ENCODE data around the gene DCAF7.

DCAF7 gene

DNA sequence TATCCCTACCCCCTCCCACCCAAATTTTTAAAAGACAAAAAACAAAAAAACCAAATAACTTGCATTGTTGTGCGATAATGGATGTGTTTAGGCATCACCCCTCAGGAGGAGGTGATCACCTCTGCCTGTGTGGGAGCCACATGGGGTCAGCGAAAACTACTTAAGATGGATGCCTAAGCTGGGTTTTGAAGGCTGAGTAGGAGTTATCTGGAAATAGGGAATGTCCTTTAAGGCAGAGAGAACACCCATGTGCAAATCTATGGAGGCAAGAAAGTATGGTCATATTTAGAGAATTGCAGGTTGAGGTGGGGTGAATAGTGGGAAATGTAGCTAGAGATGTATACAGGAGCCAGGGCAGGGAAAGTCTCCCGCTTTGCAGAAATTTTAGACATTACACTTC is 44.9 kb downstream of the DCAF7 start:
- DNase-seq = no peak

DNA sequence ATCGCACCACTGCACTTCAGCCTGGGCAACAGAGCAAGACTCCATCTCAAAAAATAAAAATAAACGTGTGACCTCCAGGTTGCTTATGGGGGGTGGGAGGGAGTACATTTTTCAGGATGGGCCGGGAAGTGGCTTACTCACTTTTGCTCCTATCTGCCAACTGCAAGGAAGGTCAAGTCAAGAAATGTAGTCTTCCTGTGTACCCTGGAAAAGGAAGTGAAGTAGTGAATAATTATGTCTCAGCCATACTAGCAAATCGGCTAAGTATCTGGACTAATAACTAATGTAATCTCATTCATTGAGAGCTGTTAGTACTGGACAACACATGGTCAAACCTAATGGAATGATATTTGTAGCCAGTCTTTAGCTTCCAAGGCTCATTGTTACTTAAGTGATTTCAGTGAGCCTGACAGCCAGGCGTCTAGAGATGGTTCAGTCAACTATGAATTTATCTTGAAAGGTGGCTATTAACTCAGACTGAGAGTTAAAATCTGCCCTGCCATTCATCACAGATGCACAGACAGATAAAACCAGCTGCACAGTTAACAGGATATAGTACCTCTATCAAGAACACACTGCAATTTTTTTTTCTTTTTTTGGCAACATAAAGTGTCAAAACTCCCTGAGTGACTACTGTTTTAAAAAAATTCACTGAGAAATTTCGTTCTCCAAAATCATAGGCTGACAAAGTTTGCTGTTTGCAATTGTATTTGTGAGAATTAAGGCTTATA is 46.7 kb downstream of the DCAF7 start:
- DNase-seq = no peak

DNA sequence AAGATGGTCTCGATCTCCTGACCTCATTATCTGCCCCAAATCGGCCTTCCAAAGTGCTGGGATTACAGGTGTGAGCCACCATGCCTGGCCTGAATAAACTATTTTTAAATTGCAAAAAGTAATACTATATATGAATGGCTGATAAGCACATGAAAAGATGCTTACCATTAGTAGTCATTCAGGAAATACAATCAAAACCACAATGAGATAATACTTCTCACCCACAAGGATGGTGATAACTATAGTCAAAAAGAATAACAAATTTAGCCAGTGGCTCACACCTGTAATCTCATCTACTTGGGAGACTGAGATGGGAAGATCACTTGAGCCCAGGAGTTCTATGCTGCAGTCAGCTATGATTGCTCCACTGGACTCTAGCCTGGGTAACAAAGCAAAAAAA is 48.0 kb downstream of the DCAF7 start:
- DNase-seq = no peak

DNA sequence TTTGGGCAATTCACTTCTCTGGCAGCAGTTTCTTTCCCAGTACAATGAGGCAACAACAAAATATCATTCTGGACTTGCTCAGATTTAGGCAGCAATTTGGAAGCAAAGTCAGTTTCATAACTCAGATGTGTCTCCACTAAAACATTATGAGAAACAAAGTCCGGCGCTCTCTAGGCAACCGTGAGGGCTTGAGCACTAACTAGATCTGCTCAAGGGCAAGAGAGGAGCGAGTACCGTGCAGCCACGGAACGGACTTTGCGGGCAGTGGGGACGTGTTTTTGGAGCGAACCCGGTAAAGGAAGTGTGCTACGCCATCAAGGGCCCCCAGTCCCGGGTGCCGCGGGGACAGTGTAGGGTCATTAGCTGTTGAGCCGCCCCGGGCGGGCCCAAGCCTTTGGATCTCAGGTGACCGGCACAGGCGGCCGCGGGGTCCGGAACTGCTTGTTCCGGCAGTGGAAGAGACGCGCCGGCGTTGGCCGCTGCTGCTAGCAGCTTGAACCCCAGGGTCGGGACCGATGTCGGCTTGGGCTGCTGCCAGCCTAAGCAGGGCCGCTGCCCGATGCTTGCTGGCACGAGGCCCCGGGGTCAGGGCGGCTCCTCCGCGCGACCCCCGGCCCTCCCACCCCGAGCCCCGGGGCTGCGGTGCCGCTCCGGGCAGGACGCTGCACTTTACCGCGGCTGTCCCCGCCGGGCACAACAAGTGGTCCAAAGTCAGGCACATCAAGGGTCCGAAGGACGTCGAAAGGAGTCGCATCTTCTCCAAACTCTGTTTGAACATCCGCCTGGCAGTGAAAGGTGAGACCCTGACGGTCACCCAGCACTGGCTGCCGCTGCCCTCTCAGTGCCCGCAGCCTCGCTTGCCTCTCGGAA is 50.5 kb downstream of the DCAF7 start, which contains the start of gene TACO1:
Gene TACO1 (plus strand): TSS at position 327 of the 870 bp plus-strand sequence. CDS start 189 bp downstream, at position 516.
- DNase-seq = peak; percentile 32

DNA sequence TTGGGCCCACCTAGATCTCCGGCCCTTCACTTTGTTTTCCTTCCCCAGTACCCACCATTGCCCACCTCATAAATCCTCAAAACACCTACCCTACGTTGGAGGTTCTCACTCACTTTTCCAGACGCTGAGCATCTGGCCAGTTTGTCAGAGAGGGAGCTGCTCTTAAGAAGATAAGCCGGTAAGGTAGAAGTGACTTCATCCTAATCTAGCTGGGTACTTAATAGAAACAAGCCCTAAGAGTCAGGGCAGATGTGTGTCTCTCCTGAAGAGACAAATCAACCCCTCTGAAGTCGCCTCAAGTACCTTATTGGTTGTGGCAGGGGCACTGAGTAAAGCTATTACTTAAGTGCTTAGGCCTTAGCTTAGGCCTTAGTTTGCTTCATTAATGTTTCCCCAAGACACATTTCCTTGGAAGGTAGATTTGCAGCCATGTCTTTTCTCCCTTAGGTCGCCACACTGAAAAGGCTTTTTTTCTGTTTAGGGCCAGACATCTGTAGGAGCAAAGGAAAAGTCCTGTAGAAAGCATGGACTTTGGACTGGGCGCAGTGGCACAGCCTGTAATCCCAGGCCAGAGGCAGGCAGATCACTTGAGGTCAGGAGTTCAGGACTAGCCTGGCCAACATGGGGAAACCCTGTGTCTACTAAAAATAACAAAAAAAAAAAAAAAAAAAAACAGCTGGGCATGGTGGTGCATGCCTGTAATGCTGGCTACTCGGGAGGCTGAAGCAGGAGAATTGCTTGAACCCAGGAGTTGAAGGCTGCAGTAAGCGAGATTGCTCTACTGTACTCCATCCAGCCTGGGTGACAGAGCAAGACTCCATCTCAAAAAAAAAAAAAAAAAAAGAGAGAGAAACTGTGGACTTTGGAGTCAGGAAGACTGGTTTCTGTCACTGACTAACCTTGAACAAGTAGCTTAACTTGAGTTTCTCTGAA is 51.4 kb downstream of the DCAF7 start:
- no peak for DNase-seq

DNA sequence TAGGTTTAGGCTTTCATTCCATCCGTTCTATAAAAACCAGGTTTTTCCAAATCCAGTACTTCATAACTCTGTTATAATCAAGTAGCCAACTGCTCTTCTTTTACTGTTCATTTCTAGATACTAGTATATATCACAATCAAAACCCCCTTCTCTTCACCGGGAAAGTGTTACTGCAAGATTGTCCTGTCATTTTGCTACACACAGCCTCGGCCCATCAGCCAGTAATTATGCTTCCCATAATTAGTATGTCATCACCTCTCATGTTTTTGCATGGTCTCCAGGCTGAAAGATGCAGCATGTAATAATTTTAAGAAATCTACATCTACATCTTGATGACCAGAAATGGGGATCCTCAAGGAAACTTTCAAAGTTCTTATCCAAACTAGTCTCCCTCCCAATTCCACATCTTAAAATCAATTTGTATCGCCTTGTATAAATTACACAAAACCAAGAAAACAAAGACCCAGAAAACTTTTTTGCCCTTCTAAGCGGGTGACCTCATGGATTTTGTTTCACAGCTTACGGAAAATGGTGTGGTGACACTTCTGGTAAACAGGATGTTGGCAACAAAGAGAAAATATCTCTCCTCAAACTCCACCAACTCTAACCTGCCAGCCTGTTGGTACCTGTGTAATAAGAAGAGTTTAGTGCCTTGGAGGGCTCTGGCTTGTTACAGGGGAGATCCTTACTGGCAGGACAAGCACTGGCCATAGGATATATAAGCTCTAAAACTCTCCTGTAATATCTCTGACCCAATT is 59.7 kb downstream of the DCAF7 start:
- DNase-seq = no peak

DNA sequence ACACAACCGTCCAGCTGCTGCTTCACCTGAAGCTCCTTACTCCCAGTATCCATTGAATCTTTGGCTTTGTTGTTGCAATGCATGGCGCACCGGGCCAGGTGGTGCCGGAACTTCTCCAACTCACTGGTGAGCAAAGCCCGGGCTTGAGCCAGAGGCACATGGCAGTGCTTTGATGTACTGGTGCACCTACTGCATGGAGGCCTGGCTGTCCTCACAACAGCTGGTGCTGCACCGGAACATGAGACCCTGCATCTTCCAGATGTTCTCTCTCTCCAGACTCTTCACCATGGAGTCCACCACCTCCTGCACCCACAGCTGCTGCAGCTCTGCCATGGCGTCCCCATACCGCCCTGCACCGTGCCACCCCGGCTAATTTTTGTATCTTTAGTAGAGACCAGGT is 60.6 kb downstream of the DCAF7 start:
- DNase-seq = no peak

DNA sequence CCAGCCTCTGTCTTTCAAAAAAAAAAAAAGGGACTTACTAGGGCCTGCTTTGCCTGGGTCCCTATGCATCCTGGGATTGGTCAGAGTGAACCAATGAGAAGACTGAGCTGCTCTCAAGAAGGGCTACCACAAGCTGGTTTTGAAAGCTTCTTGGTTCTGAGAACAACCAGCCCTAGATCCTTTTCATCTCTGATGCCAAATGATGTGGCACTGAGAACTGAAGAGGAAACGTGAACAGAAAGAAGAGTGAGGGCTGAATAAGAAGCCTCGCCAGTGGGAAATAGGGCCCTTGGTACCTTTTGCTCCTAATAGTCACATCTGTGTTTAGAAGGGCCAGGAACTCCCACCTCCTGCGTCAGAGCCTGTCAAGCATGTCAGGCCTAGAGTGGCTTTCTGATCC is 61.1 kb downstream of the DCAF7 start:
- no peak for DNase-seq

DNA sequence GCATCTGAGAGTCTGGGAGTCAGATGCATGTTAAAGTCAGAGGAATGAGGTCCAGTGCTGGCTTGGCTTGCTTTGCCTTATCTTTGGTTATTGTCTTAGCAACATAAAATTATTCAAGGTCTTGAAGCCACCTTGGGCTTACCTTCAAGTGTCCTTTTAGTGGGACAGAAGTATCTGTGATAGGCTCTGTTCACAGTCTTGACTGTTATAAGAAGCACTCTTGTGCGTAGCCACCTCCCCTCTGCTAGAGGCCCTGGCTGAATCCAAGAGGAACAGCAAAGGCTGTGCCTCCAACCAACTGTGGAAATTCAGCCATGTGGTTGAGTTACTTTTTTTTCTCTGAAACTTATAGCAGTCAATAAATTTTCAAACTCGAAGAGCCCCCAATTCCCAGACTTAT is 63.4 kb downstream of the DCAF7 start:
- DNase-seq = no peak

DNA sequence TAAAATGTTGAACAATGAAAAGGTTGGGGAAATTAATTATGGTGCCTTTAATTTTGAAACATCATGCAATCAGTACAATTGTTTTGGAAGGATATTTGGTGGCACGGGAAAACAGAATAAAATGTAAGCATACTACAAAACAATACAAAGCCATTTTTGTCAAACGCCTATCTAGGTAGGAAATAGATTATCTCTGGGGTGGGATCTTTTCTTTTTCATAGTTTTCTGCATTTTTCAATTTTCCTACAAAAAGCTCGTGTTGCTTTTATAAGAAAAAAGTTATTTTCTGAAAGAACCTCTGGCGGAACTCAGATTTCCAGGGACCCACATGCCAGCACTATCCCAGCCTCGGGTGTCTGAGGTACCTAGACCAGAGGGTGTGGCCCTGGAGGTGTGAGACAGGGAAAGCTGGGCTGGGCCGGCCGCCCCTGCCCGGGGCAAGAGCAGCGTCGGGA is 71.0 kb downstream of the DCAF7 start:
- no peak for DNase-seq

DNA sequence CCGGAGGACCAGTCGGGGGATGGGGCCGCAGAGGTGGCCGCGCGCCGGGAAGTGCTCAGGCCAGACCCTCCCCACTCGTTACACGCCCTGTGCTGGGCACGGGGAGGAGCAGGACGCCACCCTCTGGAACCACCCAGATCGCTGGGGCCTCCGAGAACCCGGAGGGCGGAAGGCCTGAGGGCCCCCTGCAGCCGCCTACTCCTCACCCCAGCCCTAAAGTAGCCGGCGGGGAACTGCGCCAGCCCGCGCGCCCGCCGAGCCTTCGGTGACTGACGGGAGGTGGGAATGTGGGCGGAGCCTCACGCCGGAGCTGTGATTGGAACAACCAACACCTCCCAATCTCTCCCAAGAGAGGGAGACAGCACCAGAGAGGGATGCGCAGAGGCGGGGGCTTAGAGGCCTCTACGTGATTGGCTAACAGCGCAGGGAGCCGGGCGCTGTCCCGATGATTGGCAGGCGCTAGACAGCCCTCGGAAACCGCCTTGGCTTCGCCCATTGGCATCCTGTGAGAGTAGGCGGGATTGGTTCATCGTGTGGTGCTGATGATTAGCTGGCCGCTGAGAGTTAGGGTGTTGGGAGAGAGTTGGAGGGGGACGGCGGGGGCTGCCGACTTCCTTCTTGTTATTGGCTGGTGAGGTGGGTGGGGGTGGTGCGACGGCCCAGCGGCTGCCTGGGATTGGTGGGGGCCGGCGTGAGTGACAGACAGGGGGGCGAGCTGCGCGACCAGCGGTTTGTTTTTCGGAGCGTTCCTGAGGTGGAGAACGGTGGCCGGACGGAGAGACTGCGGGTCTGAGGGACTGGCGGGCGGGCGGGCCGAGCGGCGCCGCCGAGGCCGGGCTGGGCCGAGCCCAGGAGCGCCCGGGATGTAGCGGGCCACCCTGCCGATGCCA is 71.7 kb downstream of the DCAF7 start, which contains the start of gene MAP3K3:
Gene MAP3K3 (plus strand): TSS at position 734 of the 890 bp plus-strand sequence. CDS start 343 bp downstream, outside the sequence.
- DNase-seq = peak; percentile 99

DNA sequence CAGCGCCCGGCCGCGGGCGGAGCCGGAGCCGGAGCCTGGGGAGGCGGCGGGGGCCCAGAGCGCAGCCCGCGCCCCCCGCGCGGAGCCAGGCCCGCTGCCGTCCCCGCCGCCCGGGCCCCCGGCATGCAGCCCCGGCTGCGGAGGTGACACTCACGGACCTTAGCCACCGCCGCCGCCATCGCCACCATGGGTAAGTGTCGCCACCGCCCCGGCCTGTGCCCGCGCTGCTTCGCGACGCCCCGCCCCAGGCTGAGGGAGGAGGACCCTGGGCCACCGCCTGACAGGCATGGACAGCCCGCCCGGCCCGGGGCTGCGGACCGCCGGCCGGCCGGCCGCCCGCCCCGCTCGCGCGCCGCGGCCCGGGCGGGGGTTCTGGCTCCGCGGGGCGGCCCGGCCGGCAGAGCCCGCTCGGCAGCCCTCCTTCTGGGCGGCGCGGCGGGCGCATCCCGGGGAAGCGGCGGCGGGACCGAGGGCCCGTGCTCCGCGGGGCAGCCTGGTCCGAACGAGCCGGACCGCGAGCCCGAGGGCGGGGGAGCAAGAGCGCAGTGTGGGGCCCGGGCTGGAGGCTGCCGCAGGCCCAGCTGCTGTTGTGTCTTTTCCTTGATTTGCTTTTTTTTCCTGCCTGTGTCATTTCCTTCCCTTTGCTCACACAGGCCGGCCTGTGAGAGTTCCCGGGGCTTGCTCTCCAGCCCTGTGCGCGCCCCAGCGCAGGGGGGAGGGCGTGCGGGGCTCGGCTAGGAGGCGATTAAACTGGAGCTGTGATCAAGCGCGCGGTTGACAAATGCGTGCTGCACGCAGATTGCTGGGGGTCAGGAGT is 72.5 kb downstream of the DCAF7 start:
- no peak for DNase-seq

DNA sequence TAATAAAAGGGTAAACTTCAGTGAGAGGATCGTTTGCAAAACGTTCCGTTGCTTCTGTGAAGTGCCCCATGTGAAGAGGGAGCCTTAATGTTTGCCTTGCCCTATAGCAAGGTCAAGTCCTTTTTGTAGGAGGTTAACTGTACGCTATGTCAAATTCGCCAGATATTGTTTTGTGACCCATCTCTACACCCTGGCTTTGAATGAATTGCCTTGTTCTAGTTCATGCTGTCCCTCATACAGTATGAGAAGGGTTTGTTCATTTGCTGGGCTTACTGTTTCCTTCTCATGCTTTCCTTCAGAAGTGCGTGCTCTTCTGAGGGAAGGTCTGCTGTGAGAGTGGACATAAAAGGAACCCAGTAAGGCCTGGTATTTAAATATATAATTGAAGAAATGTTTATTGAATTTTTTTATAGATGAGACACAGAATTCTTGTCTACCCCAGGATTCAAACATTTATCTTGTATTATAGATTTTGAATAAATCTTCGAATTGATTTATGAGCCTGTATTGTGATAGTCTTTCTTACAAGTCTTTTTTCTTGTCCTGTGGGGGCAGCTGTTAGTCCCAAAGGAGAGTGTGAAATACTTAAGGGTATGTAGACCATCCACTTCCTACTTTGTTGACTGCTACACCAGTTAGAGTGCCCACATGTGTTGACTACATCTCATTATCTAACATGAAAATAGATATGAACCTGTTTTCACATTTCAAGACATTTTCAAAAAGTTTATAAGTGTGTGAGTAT is 73.7 kb downstream of the DCAF7 start:
- no peak for DNase-seq

DNA sequence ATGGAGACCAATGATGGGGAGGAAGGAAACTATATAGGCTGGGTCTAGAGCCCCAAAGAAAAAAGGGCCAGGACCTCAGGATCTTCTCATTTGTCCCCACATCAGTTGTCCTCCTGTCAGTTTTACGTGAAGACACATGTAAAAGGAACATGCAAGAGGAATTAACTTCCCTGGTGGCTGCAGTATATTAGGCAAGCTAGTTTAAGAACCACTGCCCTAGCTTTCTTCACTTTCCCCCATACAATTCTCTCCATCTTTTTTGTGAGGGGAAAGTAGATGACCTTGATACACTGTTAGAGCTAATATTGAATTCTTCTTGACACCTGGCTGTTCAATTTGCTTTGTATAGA is 74.2 kb downstream of the DCAF7 start:
- no peak for DNase-seq

DNA sequence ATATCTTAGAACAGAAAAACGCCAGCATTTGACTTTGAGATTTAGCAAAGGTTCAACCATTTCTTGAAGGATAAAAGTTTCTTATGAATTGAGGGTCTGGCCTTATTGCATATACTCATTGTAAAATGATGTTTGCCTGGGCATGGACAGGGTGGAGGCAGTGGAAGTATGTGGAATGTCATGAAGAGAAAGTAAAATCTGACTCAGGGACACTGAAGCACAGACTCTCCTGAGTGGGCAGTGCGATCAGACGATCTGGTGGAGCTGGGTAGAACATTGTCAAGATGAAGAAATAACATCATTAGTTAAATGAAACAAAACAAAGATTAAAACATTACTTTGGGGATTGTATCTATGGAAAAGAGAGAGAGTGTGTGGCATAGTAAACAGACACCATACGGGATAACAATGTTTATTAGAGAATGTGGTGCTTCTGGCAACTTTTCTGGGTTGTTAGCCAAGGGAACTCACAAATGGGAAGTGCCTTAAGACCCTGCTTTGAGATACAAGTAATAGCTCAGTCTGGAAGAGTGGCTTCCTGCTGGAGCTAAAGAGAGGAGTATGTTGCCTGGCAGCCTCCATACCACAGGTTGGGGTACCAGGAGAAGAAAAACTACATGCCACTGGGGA is 76.4 kb downstream of the DCAF7 start:
- DNase-seq = no peak

DNA sequence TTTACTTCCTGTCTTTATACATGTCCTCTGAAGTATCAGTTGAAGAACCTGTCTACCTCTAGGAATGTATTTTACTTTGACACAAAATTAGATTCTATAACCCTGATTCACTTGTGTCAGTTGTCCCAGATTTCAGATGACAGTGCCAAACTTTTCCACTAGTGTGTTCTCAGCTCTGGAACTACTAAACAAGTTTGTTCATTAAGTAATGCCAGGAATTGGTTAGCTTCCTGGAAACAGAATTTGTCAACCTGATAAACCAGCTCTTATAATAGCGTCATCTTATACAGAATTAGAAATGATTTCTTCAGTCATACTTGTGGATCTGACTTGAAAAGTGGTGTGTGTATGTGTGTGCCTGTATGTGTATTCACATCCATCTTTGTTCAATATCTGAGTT is 79.3 kb downstream of the DCAF7 start:
- DNase-seq = no peak

DNA sequence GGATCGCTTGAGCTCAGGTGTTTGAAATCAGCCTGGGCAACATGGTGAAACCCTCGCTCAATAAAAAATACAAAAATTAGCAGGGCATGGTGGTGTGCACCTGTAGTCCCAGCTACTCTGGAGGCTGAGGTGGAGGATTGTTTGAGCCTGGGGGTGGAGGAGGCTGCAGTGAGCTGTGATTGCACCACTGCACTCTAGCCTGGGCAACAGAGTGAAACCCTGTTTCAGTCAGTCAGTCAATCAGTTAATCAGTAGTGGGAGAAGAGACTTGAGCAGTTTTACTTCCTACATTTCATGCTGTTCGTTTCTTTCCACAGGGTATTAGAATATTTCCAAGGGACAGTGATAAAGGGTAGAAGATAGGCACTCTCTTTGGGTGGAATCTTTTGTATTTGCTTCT is 80.8 kb downstream of the DCAF7 start:
- no peak for DNase-seq

DNA sequence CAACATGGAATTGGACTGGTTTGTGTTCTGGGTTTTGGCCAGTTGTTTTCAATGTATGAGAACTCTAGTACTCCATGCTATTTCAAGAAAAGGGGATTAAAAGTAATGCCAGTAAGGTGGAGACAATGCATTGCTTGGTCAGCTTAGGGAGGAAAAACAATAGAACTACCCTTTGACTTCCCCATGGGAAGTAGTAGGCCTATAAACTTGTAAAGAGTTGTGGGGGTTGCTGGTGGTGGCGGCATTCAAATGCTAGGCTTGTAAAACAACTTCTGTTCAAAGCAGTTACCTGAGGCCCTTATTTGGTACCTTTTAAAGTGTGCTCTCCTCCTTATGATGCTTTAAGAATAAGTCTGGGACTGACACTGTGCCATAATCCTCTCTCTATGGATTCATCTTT is 81.3 kb downstream of the DCAF7 start:
- no peak for DNase-seq

DNA sequence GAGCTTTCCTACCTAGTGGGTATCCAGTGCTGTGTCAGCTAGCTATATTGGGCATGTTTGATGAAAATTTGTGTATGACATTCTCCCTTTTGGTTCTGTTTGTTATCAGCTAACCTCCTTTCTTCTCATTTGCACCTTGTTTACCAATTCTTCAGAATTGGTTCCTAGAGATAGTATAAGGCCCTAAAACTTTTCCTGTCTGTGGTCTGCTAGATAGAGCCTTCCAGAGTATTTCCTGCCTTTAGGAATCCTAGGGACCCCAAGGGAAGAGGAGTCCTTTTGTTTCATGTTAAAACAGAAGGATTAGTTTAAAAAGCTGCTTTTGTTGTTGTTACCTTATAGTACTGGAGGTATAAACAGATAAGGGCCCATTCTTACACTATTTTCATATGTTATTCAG is 83.5 kb downstream of the DCAF7 start:
- no peak for DNase-seq

Measured in NCI-H1048 (cell line).